ENCODE measurements around the gene STK24. TPM values are rescaled to one million over a fixed set of nuclear protein-coding genes. Genes with fewer than 3 reads are reported as not detected.

STK24 gene
- total RNA-seq, 6 experiments from 2014 or later: 72.2 to 89.8 (median 80.5) TPM

GRCh38 chr13:98478189-98479129 lies 98.4 kb downstream of the STK24 start:
- peak overlapping the region; percentile 40 for H3K4me3 Mint-ChIP-seq
- peak overlapping the region; percentile 73 for H3K27ac Mint-ChIP-seq
- no peaks in the 10 kb centered on the region; the same call in 1 of the 2 replicates for H3K27me3 Mint-ChIP-seq (ENCODE audit: insufficient read depth)
- H3K9me3 Mint-ChIP-seq: no peaks in the 10 kb centered on the region
- no peak for TF ChIP-seq CTCF (IDR thresholded peaks at IDR 0.05)
- H3K4me1 Mint-ChIP-seq (ENCODE audit: low read depth): peaks cover 63% of the 10 kb centered on the region
- DNase-seq: peak; percentile 50
- peaks cover 21% of the 10 kb centered on the region for H3K36me3 Mint-ChIP-seq (ENCODE audit: low read depth)

- peak; percentile 93 for DNase-seq
- peak overlapping the region; percentile 65 for H3K4me3 Mint-ChIP-seq
- peaks cover 40% of the 10 kb centered on the region for H3K36me3 Mint-ChIP-seq (ENCODE audit: low read depth)
- no peak for TF ChIP-seq CTCF (IDR thresholded peaks at IDR 0.05)
- no peaks in the 10 kb centered on the region for H3K9me3 Mint-ChIP-seq
- no peaks in the 10 kb centered on the region; the same call in 1 of the 2 replicates for H3K27me3 Mint-ChIP-seq (ENCODE audit: insufficient read depth)
- H3K4me1 Mint-ChIP-seq (ENCODE audit: low read depth): peaks cover 53% of the 10 kb centered on the region
- H3K27ac Mint-ChIP-seq: peak overlapping the region; percentile 89
Measured at GRCh38 chr13:98476538-98476966, 100.4 kb downstream of the STK24 start.

- H3K4me1 Mint-ChIP-seq (ENCODE audit: low read depth): peaks cover 53% of the 10 kb centered on the region
- H3K27ac Mint-ChIP-seq: peak overlapping the region; percentile 89
- peaks cover 42% of the 10 kb centered on the region for H3K36me3 Mint-ChIP-seq (ENCODE audit: low read depth)
- H3K27me3 Mint-ChIP-seq (ENCODE audit: insufficient read depth): no peaks in the 10 kb centered on the region; the same call in 1 of the 2 replicates
- peak overlapping the region; percentile 65 for H3K4me3 Mint-ChIP-seq
- no peak for DNase-seq
- no peaks in the 10 kb centered on the region for H3K9me3 Mint-ChIP-seq
- no peak for TF ChIP-seq CTCF (IDR thresholded peaks at IDR 0.05)
Measured at GRCh38 chr13:98476106-98476505, 100.8 kb downstream of the STK24 start.

GRCh38 chr13:98475522-98475921 lies 101.4 kb downstream of the STK24 start:
- TF ChIP-seq CTCF (IDR thresholded peaks at IDR 0.05): no peak
- H3K27ac Mint-ChIP-seq: peak overlapping the region; percentile 59
- no peaks in the 10 kb centered on the region; the same call in 1 of the 2 replicates for H3K27me3 Mint-ChIP-seq (ENCODE audit: insufficient read depth)
- peaks cover 53% of the 10 kb centered on the region for H3K4me1 Mint-ChIP-seq (ENCODE audit: low read depth)
- H3K4me3 Mint-ChIP-seq: no peak overlapping the region
- H3K9me3 Mint-ChIP-seq: no peaks in the 10 kb centered on the region
- peaks cover 39% of the 10 kb centered on the region for H3K36me3 Mint-ChIP-seq (ENCODE audit: low read depth)
- DNase-seq: no peak

- Mint-ChIP-seq H3K9me3 (no peaks in the 10 kb centered on the region), H3K36me3 (ENCODE audit: low read depth) (peaks cover 39% of the 10 kb centered on the region), H3K4me1 (ENCODE audit: low read depth) (peaks cover 61% of the 10 kb centered on the region), H3K4me3 (no peak overlapping the region), H3K27me3 (ENCODE audit: insufficient read depth) (no peaks in the 10 kb centered on the region; the same call in 1 of the 2 replicates), H3K27ac (peak overlapping the region; percentile 24; the same call in 1 of the 2 replicates)
- no peak for TF ChIP-seq CTCF (IDR thresholded peaks at IDR 0.05)
- DNase-seq: no peak
Measured at GRCh38 chr13:98474761-98475160, 102.1 kb downstream of the STK24 start.
